ENCODE data around the gene HSD17B1.
"Not testable (repeated sequence)": the region's sequence is repeated elsewhere in the genome, so short reads cannot be mapped to it uniquely, and the experiment has no call there.

The HSD17B1 gene

DNA sequence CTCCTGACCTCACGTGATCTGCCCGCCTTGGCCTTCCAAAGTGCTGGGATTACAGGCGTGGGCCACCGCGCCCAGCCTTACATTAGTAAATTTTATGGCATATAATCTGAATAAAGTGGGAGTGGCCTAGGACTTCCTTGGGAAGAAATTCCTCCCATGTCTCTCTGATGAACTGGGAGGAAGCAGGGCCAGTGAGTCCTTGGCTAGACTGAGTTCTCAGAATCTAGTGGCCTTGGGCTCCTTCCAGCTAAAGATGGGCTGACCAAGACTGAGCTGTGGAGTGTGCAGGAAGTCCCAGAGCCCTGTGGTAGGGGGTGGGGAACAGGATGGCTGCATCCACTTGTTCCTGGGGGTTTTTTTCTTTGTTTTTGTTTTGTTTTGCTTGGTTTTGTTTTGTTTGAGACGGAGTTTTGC lies 26.7 kb upstream of the HSD17B1 start:
- no peak for FAIRE-seq

DNA sequence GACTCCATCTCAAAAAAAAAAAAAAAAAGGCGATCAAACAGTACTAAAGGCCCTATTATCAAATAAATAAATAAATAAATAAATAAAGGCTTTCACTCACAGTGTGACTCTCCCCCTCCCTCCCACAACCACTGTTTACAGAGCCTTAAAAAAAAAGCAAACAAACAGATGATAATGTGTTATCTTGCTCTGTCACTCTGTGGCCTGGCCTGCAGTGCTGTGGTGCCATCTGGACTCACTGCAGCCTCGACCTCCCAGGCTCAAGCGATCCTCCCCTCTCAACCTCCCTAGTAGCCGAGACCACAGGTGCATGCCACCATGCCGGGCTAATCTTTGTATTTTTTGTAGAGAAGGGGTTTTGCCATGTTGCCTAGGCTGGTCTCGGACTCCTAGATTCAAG lies 24.8 kb upstream of the HSD17B1 start:
- FAIRE-seq: no peak

DNA sequence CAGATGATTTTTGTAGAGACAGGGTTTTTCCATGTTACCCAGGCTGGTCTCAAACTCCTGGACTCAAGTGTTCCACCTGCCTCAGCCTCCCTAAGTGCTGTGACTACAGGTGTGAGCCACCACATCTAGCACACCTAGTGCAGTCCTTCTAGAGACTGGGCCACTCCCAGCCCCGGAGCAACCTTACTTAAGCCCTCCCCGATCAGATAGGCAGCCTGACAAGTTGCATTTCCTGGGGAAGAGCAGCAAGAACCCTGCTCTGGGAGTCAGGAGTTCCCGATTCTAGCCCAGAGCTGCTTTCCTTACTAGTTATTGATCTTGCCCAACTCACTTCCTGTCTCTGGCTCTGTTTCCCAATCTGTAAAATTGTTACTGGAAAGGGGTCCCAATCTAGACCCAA lies 23.7 kb upstream of the HSD17B1 start:
- FAIRE-seq: no peak

DNA sequence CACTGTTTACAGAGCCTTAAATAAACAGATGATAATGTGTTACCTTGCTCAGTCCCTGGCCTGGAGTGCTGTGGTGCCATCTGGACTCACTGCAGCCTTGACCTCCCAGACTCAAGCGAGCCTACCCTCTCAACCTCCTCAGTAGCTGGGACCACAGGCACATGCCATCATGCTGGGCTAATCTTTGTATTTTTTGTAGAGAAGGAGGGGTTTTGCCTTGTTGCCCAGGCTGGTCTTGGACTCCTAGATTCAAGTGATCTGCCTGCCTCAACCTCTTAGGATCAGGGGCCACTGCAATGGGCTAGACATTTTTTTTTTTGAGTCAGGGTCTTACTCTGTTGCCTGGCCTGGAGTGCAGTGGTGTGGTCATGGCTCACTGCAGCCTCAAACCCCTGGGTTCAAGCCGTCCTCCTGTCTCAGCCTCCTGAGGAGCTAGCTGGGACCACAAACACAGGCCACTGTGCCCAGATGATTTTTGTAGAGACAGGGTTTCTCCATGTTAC lies 21.7 kb upstream of the HSD17B1 start:
- FAIRE-seq: no peak

DNA sequence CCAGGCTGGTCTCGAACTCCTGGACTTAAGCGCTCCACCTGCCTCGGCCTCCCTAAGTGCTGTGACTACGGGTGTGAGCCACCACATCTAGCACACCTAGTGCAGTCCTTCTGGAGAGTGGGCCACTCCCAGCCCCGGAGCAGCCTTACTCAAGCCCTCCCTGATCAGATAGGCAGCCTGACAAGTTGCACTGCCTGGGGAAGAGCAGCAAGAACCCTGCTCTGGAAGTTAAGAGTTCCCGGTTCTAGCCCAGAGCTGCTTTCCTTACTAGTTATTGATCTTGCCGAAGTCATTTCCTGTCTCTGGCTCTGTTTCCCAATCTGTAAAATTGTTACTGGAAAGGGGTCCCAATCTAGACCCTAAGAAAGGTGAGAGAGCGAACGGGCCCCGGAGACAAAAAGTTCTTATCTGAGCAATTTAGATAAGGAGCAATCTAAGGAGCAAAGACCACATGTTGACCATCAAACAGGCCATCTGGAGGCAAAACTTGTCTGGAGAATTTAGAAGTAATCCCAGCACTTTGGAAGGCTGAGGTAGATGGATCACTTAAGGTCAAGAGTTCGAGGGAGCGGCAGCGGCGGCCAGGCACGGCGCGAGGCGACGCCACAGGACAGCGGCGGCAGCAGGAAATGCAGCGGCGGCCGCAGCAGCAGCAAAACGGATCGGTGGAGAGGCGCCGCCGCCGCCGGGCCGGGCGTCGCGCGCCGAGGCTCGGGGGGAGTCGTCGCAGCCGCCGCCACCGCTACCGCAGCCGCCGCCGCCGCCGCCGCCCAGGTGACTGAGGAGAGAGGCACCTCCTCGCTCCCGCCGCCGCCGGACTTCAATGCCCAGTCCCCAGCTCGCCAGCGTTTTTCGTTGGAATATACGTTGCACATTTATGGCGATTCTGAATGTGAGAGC lies 21.0 kb upstream of the HSD17B1 start:
- no peak for FAIRE-seq

DNA sequence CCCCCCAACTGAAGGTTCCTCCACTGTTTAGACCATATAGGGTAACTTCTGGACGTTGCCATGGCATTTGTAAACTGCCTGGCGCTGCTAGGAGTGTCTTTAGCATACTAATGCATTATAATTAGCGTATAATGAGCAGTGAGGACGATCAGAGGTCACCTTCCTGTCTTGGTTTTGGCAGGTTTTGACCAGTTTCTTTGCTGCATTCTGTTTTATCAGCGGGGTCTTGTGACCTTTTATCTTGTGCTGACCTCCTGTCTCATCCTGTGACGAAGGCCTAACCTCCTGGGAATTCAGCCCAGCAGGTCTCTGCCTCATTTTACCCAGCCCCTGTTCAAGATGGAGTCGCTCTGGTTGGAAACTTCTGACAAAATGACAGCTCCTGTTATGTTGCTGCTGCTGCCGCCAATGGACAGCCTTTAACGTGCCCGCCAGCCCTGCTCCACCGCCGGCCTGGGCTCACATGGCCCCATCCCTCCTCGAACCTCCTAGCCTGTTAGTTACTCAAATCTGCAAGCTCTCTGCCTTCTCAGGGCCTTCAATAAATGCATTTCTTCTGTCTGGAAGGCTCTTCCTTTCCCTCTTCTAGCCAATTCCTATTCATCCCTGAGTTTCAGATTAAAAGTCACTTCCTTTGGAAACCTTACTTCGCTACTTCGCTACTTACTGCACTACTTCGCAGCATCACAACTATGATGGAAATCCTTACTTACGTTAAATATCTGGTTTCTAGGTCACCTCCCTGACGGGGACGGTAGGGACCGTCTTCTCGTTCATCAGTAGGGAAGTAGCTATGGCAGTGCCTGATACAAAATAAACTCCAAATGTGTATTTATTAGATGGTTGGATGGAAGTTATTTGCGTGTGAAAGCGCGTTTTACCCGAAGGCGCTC lies 17.3 kb upstream of the HSD17B1 start:
- no peak for FAIRE-seq

DNA sequence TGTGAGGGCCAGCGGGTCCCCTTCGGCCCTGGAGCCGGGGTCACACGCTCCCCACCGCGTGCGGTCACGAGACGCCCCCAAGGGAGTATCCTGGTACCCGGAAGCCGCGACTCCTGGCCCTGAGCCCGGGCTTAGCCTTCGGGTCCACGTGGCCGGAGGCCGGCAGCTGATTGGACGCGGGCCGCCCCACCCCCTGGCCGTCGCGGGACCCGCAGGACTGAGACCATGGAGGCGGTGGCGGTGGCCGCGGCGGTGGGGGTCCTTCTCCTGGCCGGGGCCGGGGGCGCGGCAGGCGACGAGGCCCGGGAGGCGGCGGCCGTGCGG lies 16.7 kb upstream of the HSD17B1 start, which contains the start of gene NAGLU:
TSS of gene NAGLU (plus strand) at position 194 of the 324 bp plus-strand sequence. CDS start at position 226, 32 bp downstream.
- no peak for FAIRE-seq

DNA sequence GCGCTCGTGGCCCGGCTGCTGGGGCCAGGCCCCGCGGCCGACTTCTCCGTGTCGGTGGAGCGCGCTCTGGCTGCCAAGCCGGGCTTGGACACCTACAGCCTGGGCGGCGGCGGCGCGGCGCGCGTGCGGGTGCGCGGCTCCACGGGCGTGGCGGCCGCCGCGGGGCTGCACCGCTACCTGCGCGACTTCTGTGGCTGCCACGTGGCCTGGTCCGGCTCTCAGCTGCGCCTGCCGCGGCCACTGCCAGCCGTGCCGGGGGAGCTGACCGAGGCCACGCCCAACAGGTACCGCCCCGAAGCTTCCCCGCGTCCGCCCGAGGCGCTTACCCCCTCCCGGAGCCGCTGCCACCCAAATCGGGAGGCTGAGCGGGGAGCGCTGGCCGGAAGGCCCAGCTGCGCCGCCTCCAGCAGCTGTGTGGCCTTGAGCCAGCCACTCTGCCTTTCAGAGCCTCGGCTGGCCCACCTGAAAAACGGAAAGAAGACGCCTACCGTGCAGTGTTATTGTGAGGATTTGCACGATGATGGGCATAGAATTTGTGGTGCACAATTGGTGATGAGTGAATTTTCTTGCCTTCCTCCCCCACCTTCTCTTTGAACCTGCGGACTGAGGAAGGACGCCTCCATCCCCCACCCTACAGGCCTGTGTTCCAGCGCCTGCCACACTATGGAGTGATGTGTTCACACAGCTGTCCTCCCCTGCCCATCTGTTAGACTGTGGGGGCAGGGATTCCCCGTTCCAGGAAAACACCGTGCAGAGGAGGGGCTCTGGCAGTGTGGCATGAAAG lies 16.2 kb upstream of the HSD17B1 start:
- FAIRE-seq: no peak

DNA sequence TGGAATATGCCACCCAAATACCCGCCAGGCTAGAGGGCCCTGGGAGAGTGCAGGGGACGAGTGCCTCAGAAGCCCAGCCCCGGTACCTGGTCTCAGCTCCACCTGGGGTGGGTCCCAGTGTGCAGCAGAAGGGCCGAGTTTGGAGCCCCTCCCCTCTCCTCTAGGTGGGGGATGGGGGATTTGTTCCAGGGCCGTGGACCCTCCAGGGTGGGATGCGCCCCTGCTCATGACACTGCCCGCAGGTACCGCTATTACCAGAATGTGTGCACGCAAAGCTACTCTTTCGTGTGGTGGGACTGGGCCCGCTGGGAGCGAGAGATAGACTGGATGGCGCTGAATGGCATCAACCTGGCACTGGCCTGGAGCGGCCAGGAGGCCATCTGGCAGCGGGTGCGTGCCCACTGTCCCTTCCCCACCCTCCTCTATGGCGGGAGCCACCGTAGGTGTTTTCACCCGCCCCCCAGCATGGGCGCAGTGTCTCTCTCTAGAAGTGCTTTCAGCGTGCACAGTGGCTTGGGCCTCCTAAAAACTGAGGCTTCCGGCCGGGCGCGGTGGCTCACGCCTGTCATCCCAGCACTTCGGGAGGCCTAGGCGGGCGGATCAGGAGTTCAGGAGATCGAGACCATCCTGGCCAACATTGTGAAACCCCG lies 15.4 kb upstream of the HSD17B1 start:
- FAIRE-seq: no peak

DNA sequence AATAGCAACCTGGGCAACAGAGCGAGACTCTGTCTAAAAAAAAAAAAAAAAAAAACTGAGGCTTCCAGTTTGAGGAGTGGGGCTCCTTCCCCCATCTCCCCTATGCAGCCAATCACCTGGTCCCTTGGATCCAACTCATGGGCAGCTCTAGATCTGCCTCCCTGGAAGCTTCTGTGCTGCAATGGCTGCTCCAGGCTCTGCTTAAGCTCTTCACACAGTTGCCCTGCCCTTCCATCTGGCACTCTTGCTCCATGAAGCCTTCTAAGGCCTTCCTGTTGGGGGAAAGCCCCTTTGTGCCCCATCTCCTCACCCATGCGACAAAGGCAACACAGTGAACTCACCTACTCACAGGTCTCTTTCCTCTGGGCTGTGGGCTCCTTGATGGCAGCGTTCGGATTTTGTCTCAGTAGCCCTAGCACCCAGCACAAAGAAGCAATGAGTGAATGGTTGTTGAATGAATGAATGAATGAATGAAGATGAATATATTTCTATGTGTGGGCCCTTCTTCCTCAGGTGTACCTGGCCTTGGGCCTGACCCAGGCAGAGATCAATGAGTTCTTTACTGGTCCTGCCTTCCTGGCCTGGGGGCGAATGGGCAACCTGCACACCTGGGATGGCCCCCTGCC lies 14.8 kb upstream of the HSD17B1 start:
- FAIRE-seq: no peak

DNA sequence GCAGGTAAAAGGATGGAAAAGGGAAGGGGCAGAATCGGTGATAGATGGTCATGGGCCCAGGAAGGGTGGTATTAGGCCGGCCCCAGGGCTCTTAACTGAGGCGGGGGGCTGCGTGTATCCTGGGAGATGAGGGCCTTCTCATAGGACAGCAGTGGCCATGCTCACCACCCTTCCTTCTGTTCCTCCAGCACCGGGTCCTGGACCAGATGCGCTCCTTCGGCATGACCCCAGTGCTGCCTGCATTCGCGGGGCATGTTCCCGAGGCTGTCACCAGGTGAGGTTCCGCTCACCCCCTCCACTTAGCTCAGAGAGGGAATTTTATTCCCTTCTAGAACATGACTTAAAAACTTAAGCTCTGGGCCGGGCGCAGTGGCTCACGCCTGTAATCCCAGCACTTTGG lies 14.2 kb upstream of the HSD17B1 start:
- no peak for FAIRE-seq

DNA sequence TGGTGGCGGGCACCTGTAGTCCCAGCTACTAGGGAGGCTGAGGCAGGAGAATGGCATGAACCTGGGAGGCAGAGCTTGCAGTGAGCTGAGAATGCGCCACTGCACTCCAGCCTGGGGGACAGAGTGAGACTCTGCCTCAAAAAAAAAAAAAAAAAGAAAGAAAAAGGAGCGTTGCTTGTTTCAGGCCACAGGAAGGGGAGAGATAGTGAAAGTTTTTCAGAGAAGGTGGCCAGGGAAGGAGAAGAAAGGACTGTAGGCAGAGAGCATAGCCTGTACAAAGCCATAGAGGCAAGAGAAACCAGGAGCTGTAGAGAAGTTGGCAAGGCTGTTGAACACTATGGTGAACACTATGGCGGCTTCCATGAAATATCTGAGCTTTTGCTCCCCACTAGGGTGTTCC lies 12.2 kb upstream of the HSD17B1 start:
- not testable (repeated sequence) for FAIRE-seq

DNA sequence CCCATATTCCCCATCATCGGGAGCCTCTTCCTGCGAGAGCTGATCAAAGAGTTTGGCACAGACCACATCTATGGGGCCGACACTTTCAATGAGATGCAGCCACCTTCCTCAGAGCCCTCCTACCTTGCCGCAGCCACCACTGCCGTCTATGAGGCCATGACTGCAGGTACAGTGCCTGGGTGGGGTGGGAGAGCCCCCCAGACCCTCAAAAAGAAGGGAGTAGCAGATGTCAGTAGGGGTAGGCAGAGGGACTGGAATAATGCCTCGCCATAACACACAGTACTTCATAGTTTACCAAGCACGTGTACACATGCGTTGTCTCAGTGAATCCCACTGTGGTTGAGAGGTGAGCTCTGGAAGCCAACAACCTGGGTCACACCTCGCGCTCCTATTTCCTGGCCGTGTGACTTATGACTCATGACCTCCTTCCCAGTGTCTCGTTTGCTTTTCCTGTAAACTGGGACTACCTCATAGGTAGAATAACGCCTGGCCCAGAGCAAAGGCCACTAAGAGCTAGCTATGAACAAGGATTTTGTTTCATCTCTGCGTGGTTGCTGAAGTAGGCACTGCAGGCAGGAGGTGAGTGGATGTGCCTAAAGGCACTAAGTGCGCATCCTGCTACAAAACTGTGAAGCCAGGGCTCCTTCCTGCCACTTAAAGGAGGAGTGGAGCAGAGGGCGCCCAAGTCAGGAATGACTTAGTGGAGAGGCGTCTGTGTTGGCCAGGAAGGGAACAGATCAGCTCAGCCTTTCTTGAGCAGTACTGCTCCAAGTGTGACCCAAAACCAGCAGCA lies 11.5 kb upstream of the HSD17B1 start:
- no peak for FAIRE-seq

DNA sequence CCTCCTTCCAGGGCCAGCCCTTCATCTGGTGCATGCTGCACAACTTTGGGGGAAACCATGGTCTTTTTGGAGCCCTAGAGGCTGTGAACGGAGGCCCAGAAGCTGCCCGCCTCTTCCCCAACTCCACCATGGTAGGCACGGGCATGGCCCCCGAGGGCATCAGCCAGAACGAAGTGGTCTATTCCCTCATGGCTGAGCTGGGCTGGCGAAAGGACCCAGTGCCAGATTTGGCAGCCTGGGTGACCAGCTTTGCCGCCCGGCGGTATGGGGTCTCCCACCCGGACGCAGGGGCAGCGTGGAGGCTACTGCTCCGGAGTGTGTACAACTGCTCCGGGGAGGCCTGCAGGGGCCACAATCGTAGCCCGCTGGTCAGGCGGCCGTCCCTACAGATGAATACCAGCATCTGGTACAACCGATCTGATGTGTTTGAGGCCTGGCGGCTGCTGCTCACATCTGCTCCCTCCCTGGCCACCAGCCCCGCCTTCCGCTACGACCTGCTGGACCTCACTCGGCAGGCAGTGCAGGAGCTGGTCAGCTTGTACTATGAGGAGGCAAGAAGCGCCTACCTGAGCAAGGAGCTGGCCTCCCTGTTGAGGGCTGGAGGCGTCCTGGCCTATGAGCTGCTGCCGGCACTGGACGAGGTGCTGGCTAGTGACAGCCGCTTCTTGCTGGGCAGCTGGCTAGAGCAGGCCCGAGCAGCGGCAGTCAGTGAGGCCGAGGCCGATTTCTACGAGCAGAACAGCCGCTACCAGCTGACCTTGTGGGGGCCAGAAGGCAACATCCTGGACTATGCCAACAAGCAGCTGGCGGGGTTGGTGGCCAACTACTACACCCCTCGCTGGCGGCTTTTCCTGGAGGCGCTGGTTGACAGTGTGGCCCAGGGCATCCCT lies 9.3 kb upstream of the HSD17B1 start:
- no peak for FAIRE-seq

DNA sequence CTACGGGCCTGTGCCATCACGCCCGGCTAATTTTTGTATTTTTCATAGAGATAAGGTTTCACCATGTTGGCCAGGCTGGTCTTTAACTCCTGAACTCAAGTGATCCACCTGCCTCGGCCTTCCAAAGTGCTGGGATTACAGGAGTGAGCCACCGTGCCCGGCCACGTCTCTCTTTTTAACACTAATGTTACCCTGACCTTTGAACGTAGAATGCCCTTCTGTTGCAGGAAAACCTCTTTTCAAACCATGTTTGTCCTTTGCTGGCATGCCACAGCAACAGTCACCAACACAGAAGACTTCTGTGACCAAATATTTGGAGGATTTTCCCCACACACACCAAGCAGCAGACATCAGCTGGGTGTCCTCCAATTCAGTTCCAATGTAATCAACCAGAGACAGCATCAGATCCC lies 7.8 kb upstream of the HSD17B1 start:
- FAIRE-seq: no peak

DNA sequence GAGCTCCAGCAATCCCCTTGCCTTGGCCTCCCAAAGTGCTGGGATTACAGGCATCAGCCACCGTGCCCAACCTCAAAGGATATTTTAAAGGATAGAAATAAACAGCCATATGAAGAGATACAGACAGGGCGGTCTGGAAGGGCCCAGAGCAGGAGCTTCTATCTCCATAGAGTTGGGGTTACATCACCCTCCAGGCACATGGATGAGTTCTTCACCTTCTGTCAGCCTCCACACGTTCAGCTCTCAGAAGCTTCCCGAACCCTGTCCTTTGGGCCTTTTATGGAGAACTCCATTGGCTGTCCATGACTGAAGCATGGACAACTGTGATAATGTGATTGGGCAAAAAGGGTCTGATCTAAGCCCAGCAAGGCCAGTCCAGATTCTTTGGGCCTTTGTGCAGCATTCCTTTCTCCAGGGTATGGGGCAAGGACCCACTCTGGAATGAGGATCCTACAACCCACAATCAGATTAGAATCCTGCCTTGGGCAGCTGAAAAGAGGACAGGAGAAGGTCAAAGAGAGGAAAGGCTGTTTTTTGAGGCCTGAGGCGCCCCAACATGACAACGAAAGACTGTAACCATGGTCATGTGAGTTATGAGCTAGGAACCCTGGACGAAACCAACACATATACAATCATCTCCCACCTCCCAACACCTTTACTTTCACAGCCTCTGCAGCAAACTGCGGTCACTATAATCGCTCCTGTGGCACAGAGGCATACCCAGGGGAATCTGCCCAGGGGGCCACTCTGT lies 6.8 kb upstream of the HSD17B1 start:
- not testable (repeated sequence) for FAIRE-seq

DNA sequence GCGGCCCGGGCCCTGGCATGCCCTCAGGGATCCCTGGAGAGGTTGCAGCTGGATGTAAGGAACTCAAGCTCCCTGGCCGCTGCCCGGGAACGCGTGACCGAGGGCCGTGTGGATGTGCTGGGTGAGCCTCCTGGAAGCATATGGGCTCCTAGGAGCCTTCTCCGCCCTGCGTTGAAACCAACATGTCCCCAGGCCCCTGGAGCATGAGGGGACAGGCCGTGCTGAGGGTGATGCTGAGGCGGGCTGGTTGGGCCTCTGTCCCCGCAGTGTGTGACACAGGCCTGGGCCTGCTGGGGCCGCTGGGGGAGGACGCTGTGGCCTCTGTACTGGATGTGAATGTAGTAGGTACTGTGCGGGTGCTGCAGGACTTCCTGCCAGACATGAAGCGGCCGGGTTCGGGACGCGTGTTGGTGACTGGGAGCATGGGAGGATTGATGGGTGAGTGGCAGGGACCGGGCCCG lies 5.7 kb upstream of the HSD17B1 start:
- FAIRE-seq: no peak

DNA sequence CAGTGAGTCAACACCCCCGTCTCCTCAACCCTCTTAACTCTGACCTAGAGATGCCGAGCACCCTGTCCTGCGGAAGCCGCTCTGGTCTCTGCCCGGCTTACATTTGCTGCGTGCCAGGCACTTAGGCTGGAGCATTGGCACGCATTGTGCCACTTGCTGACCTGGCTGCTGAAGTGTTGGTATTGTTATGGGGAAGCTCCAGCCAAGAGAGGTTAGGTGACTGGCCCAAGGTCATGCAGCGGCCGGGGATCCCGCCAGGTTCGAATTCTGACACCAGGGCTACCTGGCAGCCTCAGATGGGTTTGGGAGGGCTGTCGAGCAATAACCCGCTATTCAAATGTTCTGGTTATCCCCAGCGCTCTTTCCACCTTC lies 5.0 kb upstream of the HSD17B1 start:
- no peak for FAIRE-seq

All from TTC549 (cell line).